K562 (cell line): Measurements from ENCODE around the gene TYMP. TPM values are rescaled to one million over a fixed set of nuclear protein-coding genes. Genes with fewer than 3 reads are reported as not detected.

Experiments used
- ATAC-seq: fragments of 200-7000 bp; cut with Tn5 transposase; 3 replicates; pipeline ENCODE4 v1.9.1; 2020; ENCODE audit warnings: moderate library complexity
- BruUV-seq: library from RNA; stranded (reverse); fragments of 400-500 nt; replicated peaks from 2 replicates; lab custom pipeline; 2021; lab: Mats Ljungman, UMichigan
- CTCF ChIA-PET: fragments of 300-600 bp; formaldehyde crosslinking; extraction: SDS; loops from one replicate; lab custom pipeline; 2021; ENCODE audit warnings: low intra/inter-chr PET ratio; lab: Yijun Ruan, JAX
- POLR2A ChIA-PET: fragments of 300-600, 350-650 bp; sonication (Branson Sonifier 250); formaldehyde crosslinking; extraction: SDS; loops from one replicate; lab custom pipeline; 2021; ENCODE audit warnings: antibody characterized with exemption, inconsistent platforms; lab: Yijun Ruan, JAX
- DNase-seq, 4 experiments: peaks; one replicate each; pipeline versions ENCODE4 v3.0.0 to v3.0.0-alpha.2; 2011 to 2018; ENCODE audit warnings: low spot score in 3 of 4, mixed read lengths in 3 of 4; ENCODE audit errors: extremely low read depth in 1 of 4
- FAIRE-seq: peaks from 2 replicates; lab custom pipeline; 2011; peaks lifted over from hg19 to GRCh38; lab: Jason Lieb, UNC
- H2AFZ ChIP-seq: 2 replicates; pipeline ENCODE4 v1.6.0; 2011; ENCODE audit warnings: low read depth, low read length, control low read depth, inconsistent platforms
- H3K27ac ChIP-seq: fragments of 200-600 bp; 3 replicates; pipeline ENCODE4 v1.8.0; 2011; ENCODE audit warnings: low read depth, mild to moderate bottlenecking, control low read depth, inconsistent platforms, low read length, moderate library complexity, mixed read lengths; ENCODE audit errors: extremely low read depth
- H3K27me3 ChIP-seq, 2 experiments: fragments of 300-600 bp in 1 of 2; 2 replicates in 1 of 2; 3 replicates in 1 of 2; pipeline versions ENCODE4 v1.6.0 to v1.8.0; 2011; ENCODE audit warnings: inconsistent platforms in 2 of 2, low read length in 2 of 2, mild to moderate bottlenecking in 1 of 2, mixed read lengths in 1 of 2, moderate library complexity in 1 of 2; ENCODE audit not compliant: control insufficient read depth in 2 of 2, insufficient read depth in 2 of 2
- H3K36me3 ChIP-seq: fragments of 300-600 bp; 3 replicates; pipeline ENCODE4 v1.8.0; 2011; ENCODE audit warnings: mild to moderate bottlenecking, low read length, inconsistent platforms; ENCODE audit not compliant: control insufficient read depth, insufficient read depth
- H3K4me1 ChIP-seq, 2 experiments: fragments of 200-600 bp in 1 of 2; replicated peaks in 1 of 2; 2 replicates in 1 of 2; 3 replicates in 1 of 2; pipeline versions ENCODE4 v1.5.1 to v1.8.0; 2011; ENCODE audit warnings: inconsistent platforms in 2 of 2, low read length in 2 of 2, mild to moderate bottlenecking in 1 of 2, mixed read lengths in 1 of 2, moderate library complexity in 1 of 2; ENCODE audit not compliant: control insufficient read depth in 2 of 2, insufficient read depth in 2 of 2
- H3K4me2 ChIP-seq: 2 replicates; pipeline ENCODE4 v1.6.1; 2011; ENCODE audit warnings: low read length, control low read depth, inconsistent platforms, mixed read lengths; ENCODE audit not compliant: insufficient read depth
- H3K4me3 ChIP-seq: fragments of 200-600 bp; sonication (generic), shearing (Covaris generic); 2 replicates; pipeline ENCODE4 v1.5.1; 2016; ENCODE audit warnings: control low read depth, inconsistent platforms
- H3K79me2 ChIP-seq: fragments of 200-600 bp; 3 replicates; pipeline ENCODE4 v1.8.0; 2011; ENCODE audit warnings: low read length, inconsistent platforms; ENCODE audit not compliant: control insufficient read depth, insufficient read depth
- H3K9ac ChIP-seq, 2 experiments: 2 replicates each; pipeline versions ENCODE4 v1.6.0 to v1.6.1; 2011; ENCODE audit warnings: low read depth in 2 of 2, low read length in 2 of 2, control low read depth in 1 of 2, inconsistent platforms in 1 of 2, mild to moderate bottlenecking in 1 of 2, mixed read lengths in 1 of 2; ENCODE audit not compliant: insufficient read depth in 1 of 2
- H3K9me1 ChIP-seq: one replicate; pipeline ENCODE4 v1.6.0; 2011; ENCODE audit warnings: inconsistent platforms, mild to moderate bottlenecking, low read length, moderate library complexity; ENCODE audit not compliant: control insufficient read depth, insufficient read depth
- H3K9me3 ChIP-seq: replicated peaks from 2 replicates; pipeline ENCODE4 v1.5.1; 2011; ENCODE audit warnings: low read depth, low read length, inconsistent platforms; ENCODE audit not compliant: control insufficient read depth, insufficient read depth
- H4K20me1 ChIP-seq: replicated peaks from 2 replicates; pipeline ENCODE4 v1.6.1; 2011; ENCODE audit warnings: low read length, inconsistent platforms, mixed read lengths; ENCODE audit not compliant: control insufficient read depth, insufficient read depth
- BHLHE40 ChIP-seq: IDR thresholded peaks from 2 replicates; pipeline ENCODE4 v1.6.1; 2011; ENCODE audit warnings: low read length, improper control_type of control experiment
- CEBPG ChIP-seq, 3 experiments: fragments of 200-800 bp in 1 of 3; sonication (Bioruptor generic) in 1 of 3; sonication (generic) in 1 of 3; formaldehyde crosslinking in 1 of 3; IDR thresholded peaks in 2 of 3; conservative IDR thresholded peaks in 1 of 3; 2 replicates each; pipeline versions ENCODE4 v1.6.1 to v1.8.0; 2016 to 2022; ENCODE audit warnings: missing compliant biosample characterization in 2 of 3, missing genetic modification characterization in 2 of 3, mild to moderate bottlenecking in 1 of 3, missing genetic modification reagents in 1 of 3
- COPS2 ChIP-seq: fragments of 450-650 bp; conservative IDR thresholded peaks from 2 replicates; pipeline ENCODE4 v1.6.1; 2016; ENCODE audit warnings: mild to moderate bottlenecking, moderate library complexity
- EP400 ChIP-seq: fragments of 450-650 bp; IDR thresholded peaks from 2 replicates; pipeline ENCODE4 v1.6.1; 2017; ENCODE audit warnings: antibody characterized with exemption, mild to moderate bottlenecking, moderate library complexity
- L3MBTL2 ChIP-seq: fragments of 450-650 bp; IDR thresholded peaks from 2 replicates; pipeline ENCODE4 v1.6.1; 2016; ENCODE audit warnings: mild to moderate bottlenecking, moderate library complexity
- LEF1 ChIP-seq: fragments of 450-650 bp; IDR thresholded peaks from 2 replicates; pipeline ENCODE4 v1.6.1; 2016; ENCODE audit warnings: mild to moderate bottlenecking
- NFIC ChIP-seq: fragments of 450-650 bp; IDR thresholded peaks from 2 replicates; pipeline ENCODE4 v1.6.1; 2017; ENCODE audit warnings: mild to moderate bottlenecking, inconsistent platforms
- POLR2B ChIP-seq: fragments of 450-650 bp; IDR thresholded peaks from 2 replicates; pipeline ENCODE4 v1.6.1; 2018; ENCODE audit warnings: low read depth; ENCODE audit not compliant: partially characterized antibody
- PYGO2 ChIP-seq: fragments of 450-650 bp; IDR thresholded peaks from 2 replicates; pipeline ENCODE4 v1.6.1; 2016; ENCODE audit warnings: mild to moderate bottlenecking, missing genetic modification characterization, moderate library complexity, missing compliant biosample characterization
- RAD51 ChIP-seq: fragments of 450-650 bp; IDR thresholded peaks from 2 replicates; pipeline ENCODE4 v1.7.1; 2016; ENCODE audit warnings: low read depth, mild to moderate bottlenecking, borderline replicate concordance
- TOE1 ChIP-seq, 2 experiments: fragments of 450-650 bp in 1 of 2; sonication (generic) in 1 of 2; formaldehyde crosslinking in 1 of 2; IDR thresholded peaks; 2 replicates each; pipeline versions ENCODE4 v1.7.1 to v1.8.0; 2016 to 2022; ENCODE audit warnings: borderline replicate concordance in 2 of 2, mild to moderate bottlenecking in 2 of 2, antibody characterized with exemption in 1 of 2, inconsistent platforms in 1 of 2, low read depth in 1 of 2, missing genetic modification reagents in 1 of 2, moderate library complexity in 1 of 2
- TRIM24 ChIP-seq, 2 experiments: fragments of 450-650 bp; IDR thresholded peaks; 2 replicates each; pipeline ENCODE4 v1.6.1; 2016
- USF1 ChIP-seq: sonication (generic); formaldehyde crosslinking; IDR thresholded peaks from 2 replicates; pipeline ENCODE4 v1.9.0; 2022; ENCODE audit warnings: mild to moderate bottlenecking, missing genetic modification reagents
- ZBTB26 ChIP-seq: fragments of 450-650 bp; formaldehyde crosslinking; IDR thresholded peaks from 2 replicates; pipeline ENCODE4 v1.4.0; 2022; ENCODE audit warnings: missing genetic modification characterization
- ZNF384 ChIP-seq: IDR thresholded peaks from 2 replicates; pipeline ENCODE4 v1.6.1; 2012; ENCODE audit warnings: low read depth, low read length, improper control_type of control experiment
- WGBS: fragments of 100-300 bp; shearing (Covaris generic); methylation state at CpG from one replicate; pipeline ENCODE4 v1.1.6; 2016; ENCODE audit warnings: low coverage, mixed read lengths; ENCODE audit not compliant: insufficient coverage; ENCODE audit errors: missing lambda C conversion rate; 5-methylcytosine and 5-hydroxymethylcytosine counted together
- in situ Hi-C: fragments of 300-500 bp; cut with MboI; formaldehyde crosslinking; loops from 4 replicates; pipeline ENCODE4 v1.15.0; 2018; ENCODE audit warnings: inconsistent platforms, mixed read lengths
- intact Hi-C: fragments of 100-400 bp; cut with micrococcal nuclease; formaldehyde crosslinking; loops from 2 replicates; pipeline ENCODE4 v1.14.2; 2022
- polyA plus RNA-seq, 8 experiments: library from polyadenylated mRNA; depleted of rRNA in 4 of 8; stranded (reverse) in 5 of 8; unstranded in 3 of 8; fragments of >200 nt; fragmentation: Nextera tagmentation in 2 of 8; fragmentation: Illumina TruSeq in 1 of 8; extraction: Ambion mirVana in 2 of 8; extraction: Trizol in 1 of 8; gene quantifications; 2 replicates each; pipeline versions ENCODE4 v1.2.1 to v1.2.3, GENCODE V29; 2011 to 2014; ENCODE audit warnings: inconsistent platforms in 1 of 8, missing spikeins in 1 of 8
- total RNA-seq, 7 experiments: library from RNA; depleted of rRNA in 6 of 7; stranded (reverse); fragments of >200 nt in 6 of 7; fragmentation: Illumina TruSeq in 2 of 7; extraction: Trizol in 2 of 7; gene quantifications; 2 replicates each; pipeline versions ENCODE4 v1.2.1 to v1.2.3, GENCODE V29; 2011 to 2021; ENCODE audit warnings: low replicate concordance in 1 of 7
- TF ChIP-seq, protein P1 (sequence below): sonication (generic); formaldehyde crosslinking; IDR thresholded peaks from 2 replicates; pipeline ENCODE4 v1.8.1; 2023; ENCODE audit warnings: mild to moderate bottlenecking, missing genetic modification reagents

Gene TYMP
- total and polyA plus RNA-seq, 9 of the 15 experiments (the other 6 are each of a cell fraction or from before 2014, with no cell fraction given), result 0.03 to 4.0 (median 2.4) TPM; not detected in 4

DNA sequence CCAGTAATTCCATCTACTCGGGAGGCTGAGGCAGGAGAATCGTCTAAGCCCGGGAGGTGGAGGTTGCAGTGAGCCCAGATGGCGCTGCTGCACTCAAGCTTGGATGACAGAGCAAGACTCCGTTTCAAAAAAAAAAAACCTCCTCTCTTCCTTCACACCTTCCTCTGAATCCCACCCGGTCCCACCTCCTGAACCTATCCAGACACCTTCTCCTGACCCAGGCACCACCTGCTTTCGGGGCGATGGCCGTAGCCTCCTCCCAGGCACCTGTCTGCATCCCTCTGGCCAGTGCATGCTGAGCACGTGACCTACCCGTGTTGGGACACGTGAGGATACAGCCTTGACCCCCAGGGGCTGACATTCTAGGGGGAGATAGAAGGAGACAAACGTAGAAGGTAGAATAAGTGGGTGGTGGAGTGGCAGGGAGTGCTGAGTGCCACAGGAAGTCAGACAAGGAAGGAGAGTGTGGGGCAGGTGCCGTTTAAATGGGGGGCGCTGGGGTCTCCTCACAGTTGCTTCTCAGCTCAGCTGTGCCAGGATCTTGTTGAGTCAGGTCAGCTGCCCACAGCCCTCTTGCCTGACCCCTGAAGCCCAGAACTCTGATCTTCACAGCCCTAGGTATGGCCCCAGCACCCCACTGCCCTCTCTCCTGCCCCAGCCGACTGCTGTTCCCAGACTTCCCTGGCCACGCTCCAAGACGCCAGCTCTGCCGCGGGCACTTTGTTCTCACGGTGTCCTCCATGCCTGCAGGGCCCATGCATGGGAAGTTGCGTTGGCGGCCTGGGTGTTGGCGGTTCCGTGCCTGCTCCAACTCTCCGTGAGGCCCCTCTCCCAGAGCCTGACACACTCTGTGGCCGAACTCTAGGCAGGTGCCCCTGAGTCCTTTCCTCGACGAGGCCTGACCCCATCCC is 44.3 kb downstream of the TYMP start:
- Histone ChIP-seq H3K4me3 (no peak overlapping the region), H3K4me1 (peaks cover 4 to 65% of the 10 kb centered on the region in 2 experiments; a peak in 3 of 5 replicates), H4K20me1 (no peaks in the 10 kb centered on the region), H3K36me3 (no peaks in the 10 kb centered on the region), H3K4me2 (0 out of 2 replicates have a peak overlapping the region, but pooled peaks have one; percentile 11), H2AFZ (peak overlapping the region; percentile 45; the same call in 1 of the 2 replicates), H3K9me3 (no peaks in the 10 kb centered on the region), H3K9ac (no peak overlapping the region), H3K79me2 (no peaks in the 10 kb centered on the region), H3K9me1 (no peaks in the 10 kb centered on the region), H3K27me3 (no peaks in the 10 kb centered on the region), H3K27ac (no peak overlapping the region)
- POLR2A ChIA-PET, result interaction anchor here (0.6 to 1.4 kb wide), 6 partner anchors 13 to 331 kb away, joined by 3 to 6 read pairs (median 3); no protein-coding TSS in a partner anchor
- in situ Hi-C loops, result no loop called here
- ATAC-seq, result peak; percentile 31
- no TSS peak for BruUV-seq
- intact Hi-C loops, result no loop called here
- FAIRE-seq, result no peak
- CTCF ChIA-PET, result no interaction called here
- 38% methylated on average over 23 of the region's 29 CpGs for WGBS
- peak in 1 of 4 experiments; percentile 16 for DNase-seq
- TF ChIP-seq LEF1, result peak; percentile 76
- TF ChIP-seq CEBPG (CRISPR knock-in tag; IDR thresholded peaks at IDR 0.05), result no peak
- no peak for TF ChIP-seq CEBPG (tag; conservative IDR thresholded peaks at IDR 0.05 in 1 of 2, IDR thresholded peaks at IDR 0.05 in 1 of 2)
- TF ChIP-seq, protein P1, sequence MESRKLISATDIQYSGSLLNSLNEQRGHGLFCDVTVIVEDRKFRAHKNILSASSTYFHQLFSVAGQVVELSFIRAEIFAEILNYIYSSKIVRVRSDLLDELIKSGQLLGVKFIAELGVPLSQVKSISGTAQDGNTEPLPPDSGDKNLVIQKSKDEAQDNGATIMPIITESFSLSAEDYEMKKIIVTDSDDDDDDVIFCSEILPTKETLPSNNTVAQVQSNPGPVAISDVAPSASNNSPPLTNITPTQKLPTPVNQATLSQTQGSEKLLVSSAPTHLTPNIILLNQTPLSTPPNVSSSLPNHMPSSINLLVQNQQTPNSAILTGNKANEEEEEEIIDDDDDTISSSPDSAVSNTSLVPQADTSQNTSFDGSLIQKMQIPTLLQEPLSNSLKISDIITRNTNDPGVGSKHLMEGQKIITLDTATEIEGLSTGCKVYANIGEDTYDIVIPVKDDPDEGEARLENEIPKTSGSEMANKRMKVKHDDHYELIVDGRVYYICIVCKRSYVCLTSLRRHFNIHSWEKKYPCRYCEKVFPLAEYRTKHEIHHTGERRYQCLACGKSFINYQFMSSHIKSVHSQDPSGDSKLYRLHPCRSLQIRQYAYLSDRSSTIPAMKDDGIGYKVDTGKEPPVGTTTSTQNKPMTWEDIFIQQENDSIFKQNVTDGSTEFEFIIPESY, result peak; percentile 78
- peak; percentile 29; the same call in 1 of the 2 replicates for TF ChIP-seq NFIC
- peak; percentile 12; the same call in 1 of the 2 replicates for TF ChIP-seq EP400
- TF ChIP-seq COPS2, result no peak
- TF ChIP-seq TRIM24 (IDR thresholded peaks at IDR 0.05), result peak in 1 of 2 experiments; percentile 22; a peak in 2 of 4 replicates
- TF ChIP-seq USF1 (CRISPR knock-in tag), result peak; percentile 93
- peak; percentile 94 for TF ChIP-seq BHLHE40
- no peak for TF ChIP-seq ZBTB26 (CRISPR knock-in tag)
- peak; percentile 81; the same call in 1 of the 2 replicates for TF ChIP-seq TOE1 (IDR thresholded peaks at IDR 0.05; ENCODE audit: borderline replicate concordance)
- no peak for TF ChIP-seq TOE1 (CRISPR knock-in tag; IDR thresholded peaks at IDR 0.05; ENCODE audit: borderline replicate concordance, low read depth)
- no peak for TF ChIP-seq PYGO2 (tag)
- peak; percentile 92 for TF ChIP-seq RAD51
- peak; percentile 84; the same call in 1 of the 2 replicates for TF ChIP-seq L3MBTL2
- TF ChIP-seq POLR2B, result peak; percentile 62
- TF ChIP-seq ZNF384, result peak; percentile 53; the same call in 1 of the 2 replicates
